Body of pancreas (tissue), 4 donors: Measurements from ENCODE around the gene VEZF1. TPM values are rescaled to one million over a fixed set of nuclear protein-coding genes. Genes with fewer than 3 reads are reported as not detected.

Source experiments
- ATAC-seq: fragments of 150-250 bp; one replicate; pipeline ENCODE4 v1.9.1; 2016
- DNase-seq, 4 donors: peaks; one replicate each; pipeline ENCODE4 v3.0.0-alpha.2; 2019
- H3K27ac ChIP-seq, 4 donors: fragments of 200-600 bp; sonication (generic); 1 replicate in 3 of 4; 2 replicates in 1 of 4; pipeline versions ENCODE4 v1.5.1 to v1.6.1; 2016 to 2019; ENCODE audit warnings: mild to moderate bottlenecking in 1 of 4, mixed read lengths in 1 of 4, moderate library complexity in 1 of 4
- H3K27me3 ChIP-seq, 2 donors: fragments of 200-600 bp; sonication (generic); one replicate each; pipeline ENCODE4 v1.6.0; 2016; ENCODE audit warnings: mild to moderate bottlenecking in 1 of 2
- H3K36me3 ChIP-seq, 2 donors: fragments of 200-600 bp; sonication (generic); replicated peaks in 1 of 2; 2 replicates each; pipeline ENCODE4 v1.5.1; 2016; ENCODE audit warnings: low read depth in 2 of 2; ENCODE audit not compliant: insufficient read depth in 1 of 2
- H3K4me1 ChIP-seq: fragments of 200-600 bp; sonication (generic); one replicate; pipeline ENCODE4 v1.6.0; 2016
- H3K4me3 ChIP-seq, 2 donors: fragments of 200-600 bp; sonication (generic); 1 replicate in 1 of 2; 2 replicates in 1 of 2; pipeline ENCODE4 v1.5.1; 2016 to 2019
- H3K9me3 ChIP-seq, 3 donors: fragments of 200-600 bp; sonication (generic); 1 replicate in 2 of 3; 2 replicates in 1 of 3; pipeline ENCODE4 v1.5.1; 2016
- CTCF ChIP-seq, 7 experiments: fragments of 450-650 bp in 4 of 7; fragments of 200-600 bp in 3 of 7; sonication (generic) in 3 of 7; IDR thresholded peaks; one replicate each; pipeline ENCODE4 v1.5.1; 2016 to 2019; ENCODE audit warnings: antibody characterized with exemption in 7 of 7
- POLR2A ChIP-seq, 3 donors: fragments of 450-650 bp; IDR thresholded peaks; one replicate each; pipeline ENCODE4 v1.6.1; 2016; ENCODE audit warnings: antibody characterized with exemption in 3 of 3, mild to moderate bottlenecking in 2 of 3
- WGBS, 2 donors: methylation state at CpG; one replicate each; pipeline ENCODE4 v1.1.5; 2017; 5-methylcytosine and 5-hydroxymethylcytosine counted together
- intact Hi-C: fragments of 100-400 bp; cut with DNase I; formaldehyde crosslinking; loops from one replicate; pipeline ENCODE4 v1.15.1; 2023
- total RNA-seq, 2 donors: library from RNA; depleted of rRNA; stranded (reverse); fragments of >200 nt; gene quantifications; one replicate each; pipeline ENCODE4 v1.1.0, GENCODE V29; 2016

VEZF1 gene
- total RNA-seq, 2 donors from 2014 or later = 14.5 to 39.4 TPM

- no peaks in the 10 kb centered on the region for H3K9me3 ChIP-seq
- no peaks in the 10 kb centered on the region for H3K36me3 ChIP-seq
- H3K27me3 ChIP-seq = no peaks in the 10 kb centered on the region
- H3K4me1 ChIP-seq = peaks cover 24% of the 10 kb centered on the region
- intact Hi-C loops = loop anchor here (5.0 kb wide), 1 partner anchor 137 kb away; no protein-coding TSS in a partner anchor
- DNase-seq = no peak
- TF ChIP-seq CTCF (IDR thresholded peaks at IDR 0.05) = no peak
- TF ChIP-seq POLR2A (IDR thresholded peaks at IDR 0.05) = no peak
- no peak overlapping the region for H3K27ac ChIP-seq
- no peak for ATAC-seq
- no peak overlapping the region for H3K4me3 ChIP-seq
- WGBS, 2 donors = 42 to 51% methylated on average over 2 of the region's 2 CpGs
Observed at GRCh38 chr17:57994436-57994835, 6.4 kb upstream of the VEZF1 start.

- WGBS, 2 donors = 40 to 46% methylated on average over 3 of the region's 3 CpGs
- no peaks in the 10 kb centered on the region for H3K9me3 ChIP-seq
- H3K27me3 ChIP-seq = no peaks in the 10 kb centered on the region
- ATAC-seq = no peak
- no peak overlapping the region for H3K4me3 ChIP-seq
- intact Hi-C loops = loop anchor here (5.0 kb wide), 1 partner anchor 136 kb away; no protein-coding TSS in a partner anchor
- peaks cover 28% of the 10 kb centered on the region for H3K4me1 ChIP-seq
- TF ChIP-seq POLR2A (IDR thresholded peaks at IDR 0.05) (no peak), CTCF (IDR thresholded peaks at IDR 0.05) (no peak)
- DNase-seq = no peak
- no peaks in the 10 kb centered on the region for H3K36me3 ChIP-seq
- peak overlapping the region in 2 of 4 donors; percentile 20 to 29 for H3K27ac ChIP-seq
Observed at GRCh38 chr17:57993471-57994365, 5.7 kb upstream of the VEZF1 start.

GRCh38 chr17:57991537-57991936, 3.5 kb upstream of the VEZF1 start:
- Histone ChIP-seq H3K36me3 (no peaks in the 10 kb centered on the region), H3K27me3 (no peaks in the 10 kb centered on the region), H3K27ac (no peak overlapping the region), H3K4me3 (no peak overlapping the region), H3K4me1 (peaks cover 30% of the 10 kb centered on the region), H3K9me3 (no peaks in the 10 kb centered on the region)
- intact Hi-C loops = loop anchor here (5.0 kb wide), 1 partner anchor 134 kb away; no protein-coding TSS in a partner anchor
- DNase-seq = no peak
- ATAC-seq = no peak
- TF ChIP-seq POLR2A (IDR thresholded peaks at IDR 0.05) (no peak), CTCF (IDR thresholded peaks at IDR 0.05) (no peak)

- TF ChIP-seq CTCF (IDR thresholded peaks at IDR 0.05) (no peak), POLR2A (IDR thresholded peaks at IDR 0.05) (no peak)
- peaks cover 37% of the 10 kb centered on the region for H3K4me1 ChIP-seq
- H3K9me3 ChIP-seq = no peaks in the 10 kb centered on the region
- no peaks in the 10 kb centered on the region for H3K27me3 ChIP-seq
- ATAC-seq = no peak
- no peaks in the 10 kb centered on the region for H3K36me3 ChIP-seq
- 45 to 58% methylated on average over 2 of the region's 2 CpGs for WGBS, 2 donors
- intact Hi-C loops = loop anchor here (5.0 kb wide), 1 partner anchor 133 kb away; no protein-coding TSS in a partner anchor
- no peak overlapping the region for H3K4me3 ChIP-seq
- H3K27ac ChIP-seq = peak overlapping the region in 2 of 4 donors; percentile 94 to 97
- DNase-seq = no peak
Observed at GRCh38 chr17:57990037-57990436, 2.0 kb upstream of the VEZF1 start.
